NCI-H2196 (cell line): ENCODE measurements around the gene MAN1A1.
"Not testable (repeated sequence)": the region's sequence is repeated elsewhere in the genome, so short reads cannot be mapped to it uniquely, and the experiment has no call there.

ENCODE experiments used
- DNase-seq: peaks from one replicate; lab custom pipeline; 2025; ENCODE audit not compliant: unreplicated experiment; lab: John Stamatoyannopoulos, UW

The MAN1A1 gene

DNA sequence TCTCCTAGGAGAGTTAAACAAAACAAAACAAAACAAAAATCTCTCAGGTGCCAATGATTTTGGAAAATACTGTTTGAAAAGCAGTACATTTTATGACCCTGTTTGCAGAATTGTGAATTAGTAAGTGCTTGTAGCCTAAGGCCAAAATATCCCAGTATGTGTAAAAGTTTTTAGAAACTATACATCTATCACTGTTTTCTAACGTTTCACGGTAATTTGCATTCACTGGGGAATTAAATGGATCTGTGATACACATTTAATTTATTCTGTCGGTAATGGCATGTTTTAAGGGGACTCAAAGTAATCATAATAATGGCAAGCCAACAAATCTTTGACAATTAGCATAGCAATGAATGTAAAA is 175.5 kb downstream of the MAN1A1 start:
- no peak for DNase-seq

DNA sequence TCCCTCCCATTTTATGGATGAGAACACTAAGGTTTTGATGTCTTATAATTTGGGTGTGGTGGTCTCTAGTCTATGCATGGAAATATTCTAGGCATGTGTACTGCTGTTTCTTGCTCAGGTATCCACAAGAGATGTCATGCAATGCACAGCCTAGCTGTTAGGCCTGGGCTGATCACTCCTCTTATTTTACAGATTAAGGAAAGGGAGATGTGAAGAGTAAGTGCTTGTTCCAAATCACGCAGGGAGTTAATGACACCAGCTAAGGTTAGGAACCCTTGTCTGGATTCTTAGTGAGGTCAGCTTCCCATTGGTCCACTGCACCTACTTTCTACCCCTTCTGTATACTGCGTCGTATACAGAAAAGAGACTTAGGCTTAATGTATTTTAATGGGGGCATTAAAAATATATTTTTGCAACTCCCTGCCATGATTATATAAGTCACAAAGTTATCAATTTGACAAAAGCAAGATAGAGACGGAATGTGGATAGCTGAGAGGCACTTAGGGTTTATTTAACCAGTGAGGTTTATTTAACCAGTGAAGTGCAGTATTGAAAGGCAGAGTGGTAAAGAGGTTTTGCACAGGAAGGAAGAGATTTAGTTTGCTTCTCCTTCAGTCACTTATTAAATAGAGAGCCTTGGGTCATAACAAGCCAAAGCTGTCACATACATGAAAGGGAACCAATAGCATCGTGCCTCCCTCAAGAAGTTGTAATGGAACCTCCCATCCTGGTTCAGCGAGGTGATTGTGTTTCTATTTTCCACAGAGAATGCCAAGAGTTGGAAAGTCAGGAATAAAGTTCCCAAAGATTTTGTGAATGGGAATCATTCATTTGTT is 176.1 kb downstream of the MAN1A1 start:
- no peak for DNase-seq

- DNase-seq: no peak
Measured at GRCh38 chr6:119172824-119173223, 176.7 kb downstream of the MAN1A1 start.

DNA sequence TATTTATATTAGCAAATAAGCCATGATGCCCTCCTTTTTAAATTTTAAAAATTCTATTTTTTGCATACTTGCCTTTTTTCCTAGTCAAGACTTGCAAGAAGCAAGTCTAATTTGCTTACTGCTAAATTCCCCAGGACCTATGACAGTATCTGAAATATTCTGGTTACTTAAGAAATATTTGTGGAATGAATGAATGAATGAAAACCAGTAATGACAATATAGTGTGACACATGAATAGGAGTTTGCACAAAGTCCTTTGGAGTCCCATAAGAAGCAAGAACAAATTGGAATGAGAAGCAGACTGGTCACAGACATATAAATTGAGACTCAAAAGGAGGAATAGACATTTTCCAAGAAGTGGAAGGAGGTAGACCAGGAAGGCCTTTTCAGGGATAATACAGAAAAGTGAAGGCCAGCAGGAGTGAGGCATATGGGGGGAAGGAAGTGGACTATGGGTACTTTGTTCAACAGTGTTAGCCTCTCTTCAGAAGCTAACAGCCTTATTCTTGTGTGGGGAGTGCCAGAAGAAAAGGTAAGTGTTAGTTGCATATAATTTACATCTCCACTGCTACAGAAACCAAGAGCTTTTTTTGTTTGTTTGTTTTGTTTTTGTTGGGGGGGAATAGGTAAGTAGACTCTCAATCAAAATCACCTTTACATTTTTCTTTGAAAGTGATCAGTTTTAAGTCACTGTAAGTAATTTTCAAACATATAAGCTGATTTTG is 177.5 kb downstream of the MAN1A1 start:
- DNase-seq: no peak

DNA sequence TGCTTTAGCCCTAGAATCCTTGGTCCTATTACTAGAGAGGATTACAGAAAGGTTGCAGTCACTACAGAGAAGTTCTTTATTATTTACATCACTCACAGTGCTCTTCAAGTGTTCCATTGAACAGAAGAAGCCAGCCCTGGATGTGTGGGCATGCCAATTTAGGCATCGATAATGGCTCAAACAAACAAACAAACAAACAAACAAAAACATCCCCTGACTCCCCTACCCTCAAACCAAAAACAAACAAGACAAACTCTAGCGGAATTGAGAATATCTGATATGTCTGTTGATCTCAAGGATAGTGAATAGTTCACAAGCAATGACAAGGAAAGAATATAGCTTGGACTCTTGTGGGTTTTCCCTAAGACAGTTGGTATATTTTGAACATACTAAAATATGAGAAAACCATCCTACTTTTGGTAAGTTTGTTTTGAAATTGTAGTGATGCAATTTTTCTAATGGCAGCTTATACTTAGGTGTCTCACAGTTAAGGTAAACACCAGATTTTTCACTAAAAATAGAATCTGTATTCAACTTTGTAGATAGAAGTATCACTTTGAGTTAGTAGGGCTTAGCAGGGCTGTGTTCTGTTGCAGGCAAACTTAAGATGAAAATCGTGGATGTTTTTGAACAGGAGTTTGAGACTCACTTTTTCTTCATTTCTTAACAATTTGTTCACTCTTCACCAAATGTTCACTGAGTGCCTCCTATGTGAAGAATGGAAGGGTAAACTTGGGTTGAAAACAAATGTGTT is 178.3 kb downstream of the MAN1A1 start:
- no peak for DNase-seq

GRCh38 chr6:119170447-119171087 is 179.0 kb downstream of the MAN1A1 start:
- DNase-seq: no peak

DNA sequence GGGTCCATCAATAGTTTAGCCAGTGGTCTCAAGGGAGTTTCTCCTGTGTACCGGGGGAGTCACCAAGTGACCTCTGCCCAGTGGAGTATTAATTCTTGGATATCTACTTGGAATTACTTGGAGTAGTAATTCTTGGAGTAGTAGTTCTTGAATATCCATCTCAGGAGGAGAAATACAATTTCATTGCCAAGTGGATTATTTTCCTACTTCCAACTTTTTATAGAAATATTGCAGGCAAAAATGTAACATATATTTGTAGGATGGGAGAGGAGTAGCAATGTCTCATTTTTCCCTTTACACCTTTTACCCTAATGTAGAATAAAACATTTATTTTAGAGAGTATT is 179.5 kb downstream of the MAN1A1 start:
- DNase-seq: no peak

DNA sequence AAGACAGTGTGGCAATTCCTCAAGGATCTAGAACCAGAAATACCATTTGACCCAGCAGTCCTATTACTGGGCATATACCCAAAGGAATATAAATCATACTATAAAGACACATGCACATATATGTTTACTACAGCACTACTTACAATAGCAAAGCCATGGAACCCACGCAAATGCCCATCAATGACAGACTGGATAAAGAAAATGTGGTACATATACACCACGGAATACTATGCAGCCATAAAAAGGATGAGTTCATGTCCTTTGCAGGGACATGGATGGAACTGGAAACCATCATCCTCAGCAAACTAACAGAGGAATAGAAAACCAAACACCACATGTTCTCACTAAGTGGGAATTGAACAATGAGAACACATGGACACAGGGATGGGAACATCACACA is 180.2 kb downstream of the MAN1A1 start:
- DNase-seq: not testable (repeated sequence)

DNA sequence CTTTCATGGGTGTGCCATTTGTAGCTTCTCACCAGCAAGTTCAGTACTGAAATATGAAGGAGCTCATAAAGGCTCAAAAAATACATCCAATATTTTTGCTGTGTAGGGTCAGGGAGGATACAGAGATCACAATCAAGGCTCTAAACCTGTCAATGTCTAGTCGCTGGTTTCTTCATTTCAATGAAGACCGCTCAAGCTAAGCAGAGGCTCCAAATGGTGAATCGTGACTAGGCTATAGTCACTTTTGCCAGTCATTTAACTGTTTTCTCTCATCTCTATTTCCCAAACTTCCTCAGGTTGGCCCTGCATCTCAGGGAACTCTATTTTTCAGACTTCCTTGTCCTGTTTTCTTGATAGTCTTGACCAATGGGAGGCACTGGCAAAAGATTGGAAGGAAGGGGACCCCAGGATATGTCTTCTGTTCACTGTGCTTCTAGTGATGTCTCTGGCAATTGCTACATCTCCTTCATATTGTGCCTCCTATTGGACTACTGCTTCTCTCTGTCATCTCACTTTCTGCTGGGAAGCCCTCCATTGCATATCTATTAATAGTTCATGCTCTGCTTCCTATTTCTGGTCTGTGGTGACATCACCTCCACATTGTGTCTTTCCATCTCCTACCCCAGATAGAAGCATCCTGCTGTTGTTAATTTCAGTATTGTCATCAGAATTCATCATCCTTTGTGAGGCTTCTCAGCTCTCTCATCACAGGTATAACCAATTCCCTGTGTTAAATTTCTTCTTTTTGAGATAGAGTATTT is 183.4 kb downstream of the MAN1A1 start:
- DNase-seq: no peak

DNA sequence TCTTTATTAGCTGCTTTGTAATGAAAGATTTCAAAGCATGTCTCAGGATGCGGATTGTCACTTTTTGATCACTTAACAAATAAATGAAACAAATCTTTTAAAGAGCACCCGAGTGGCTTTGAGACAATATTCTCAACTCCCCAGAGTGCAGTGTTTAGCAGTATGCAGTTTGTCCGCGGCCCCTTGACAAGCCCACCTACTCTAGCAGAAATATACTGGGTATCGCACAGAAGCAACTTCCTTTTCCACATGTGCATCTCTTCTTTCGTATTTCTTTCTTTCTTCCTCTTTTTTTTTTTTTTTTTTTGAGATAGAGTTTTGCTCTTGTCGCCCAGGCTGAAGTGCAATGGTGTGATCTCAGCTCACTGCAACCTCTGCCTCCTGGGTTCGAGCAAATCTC is 186.6 kb downstream of the MAN1A1 start:
- no peak for DNase-seq

GRCh38 chr6:119162134-119162775 is 187.3 kb downstream of the MAN1A1 start:
- DNase-seq: no peak

- no peak for DNase-seq
Measured at GRCh38 chr6:119161438-119161837, 188.1 kb downstream of the MAN1A1 start.

DNA sequence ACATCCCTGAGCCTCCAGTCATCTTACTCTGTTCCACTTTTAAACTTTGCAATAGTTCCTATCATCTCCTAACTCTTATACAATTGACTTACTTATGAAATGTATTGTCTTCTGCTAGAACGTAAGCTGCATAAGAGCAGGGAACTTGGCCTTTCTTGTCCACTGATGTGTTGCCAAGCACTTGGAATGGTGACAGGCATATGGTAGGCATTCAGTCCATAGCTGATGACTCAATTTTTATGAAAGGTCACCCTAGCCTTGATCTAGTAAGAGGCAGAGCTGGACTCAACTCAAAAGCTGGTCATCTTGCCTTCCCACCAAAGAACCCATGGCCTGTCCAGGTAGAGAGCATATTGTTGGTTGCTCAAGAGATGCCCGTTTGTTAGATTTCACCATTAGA is 188.7 kb downstream of the MAN1A1 start:
- no peak for DNase-seq

- DNase-seq: no peak
Measured at GRCh38 chr6:119158057-119158848, 191.3 kb downstream of the MAN1A1 start.

DNA sequence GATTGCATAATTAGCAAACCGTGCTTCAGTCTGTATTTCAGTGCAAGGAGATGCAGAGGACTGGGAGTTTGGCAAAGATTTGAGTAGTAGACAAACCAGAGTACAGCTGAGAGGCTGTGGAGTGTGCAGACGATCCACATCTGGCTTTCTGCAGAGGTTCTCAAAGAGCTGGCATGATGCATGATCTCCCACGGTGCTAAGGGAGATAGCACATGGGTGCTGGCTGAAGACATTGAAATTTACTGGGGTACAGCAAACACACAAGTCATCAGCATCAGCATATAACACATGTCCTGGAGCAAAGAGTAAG is 192.1 kb downstream of the MAN1A1 start:
- no peak for DNase-seq

DNA sequence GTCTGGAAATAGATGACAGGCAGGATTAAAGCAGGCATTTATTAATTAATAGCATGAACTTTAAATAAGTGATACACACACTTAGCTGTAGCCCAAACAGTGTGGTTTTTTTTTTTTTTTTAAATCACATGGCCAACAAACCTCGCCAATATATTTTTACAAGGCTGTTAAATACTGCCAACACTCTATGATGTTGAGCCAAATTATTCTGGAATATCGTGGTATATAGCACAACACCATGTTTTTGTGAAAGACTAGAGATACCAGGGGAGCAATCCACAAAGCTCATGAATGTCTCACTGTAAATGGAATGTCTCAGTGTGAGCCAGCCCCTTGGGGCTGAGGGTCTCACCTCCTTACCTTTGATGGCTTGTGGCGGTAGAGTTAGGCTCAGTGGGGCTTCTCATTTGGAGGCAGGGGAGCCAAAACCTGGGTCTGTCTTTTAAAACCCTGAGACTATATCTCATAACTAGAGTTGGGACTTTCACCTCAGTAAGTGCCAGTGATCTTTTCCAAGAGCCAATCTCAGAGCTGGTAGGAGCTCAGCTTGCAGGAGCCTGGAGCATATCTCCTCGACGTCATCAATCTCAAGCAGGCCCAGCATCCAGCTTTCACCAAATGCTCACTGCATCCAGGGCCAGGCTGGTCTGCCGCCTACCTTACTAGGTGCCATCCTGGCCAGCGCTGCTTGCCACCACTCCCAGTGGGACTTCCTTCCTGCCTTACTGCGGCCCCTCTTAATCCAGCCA is 192.6 kb downstream of the MAN1A1 start:
- no peak for DNase-seq

- not testable (repeated sequence) for DNase-seq
Measured at GRCh38 chr6:119156082-119156481, 193.5 kb downstream of the MAN1A1 start.

- no peak for DNase-seq
Measured at GRCh38 chr6:119152187-119152586, 197.4 kb downstream of the MAN1A1 start.
